K562 (cell line): ENCODE data around the gene UBA52. TPM values are rescaled to one million over a fixed set of nuclear protein-coding genes. Genes with fewer than 3 reads are reported as not detected.

ENCODE experiments used
- FIP1L1 ChIP-seq: fragments of 200-400 bp; formaldehyde crosslinking; IDR thresholded peaks from 2 replicates; pipeline ENCODE4 v1.6.1; 2018; ENCODE audit warnings: mild to moderate bottlenecking, low read depth, low read length; ENCODE audit not compliant: poor library complexity, severe bottlenecking
- FOXJ2 ChIP-seq: fragments of 200-800 bp; sonication (Bioruptor generic); IDR thresholded peaks from 2 replicates; pipeline ENCODE4 v1.6.1; 2016; ENCODE audit warnings: missing genetic modification characterization, missing compliant biosample characterization
- GABPB1 ChIP-seq: sonication (generic); formaldehyde crosslinking; IDR thresholded peaks from 2 replicates; pipeline ENCODE4 v1.8.0; 2022; ENCODE audit warnings: mild to moderate bottlenecking, missing genetic modification reagents
- GABPB2 ChIP-seq: fragments of 250-450 bp; sonication (Bioruptor Pico); conservative IDR thresholded peaks from 2 replicates; pipeline ENCODE4 v1.5.1; 2021; ENCODE audit warnings: mild to moderate bottlenecking
- HDAC6 ChIP-seq: IDR thresholded peaks from 2 replicates; pipeline ENCODE4 v1.6.1; 2012; ENCODE audit warnings: low read depth, mild to moderate bottlenecking, control low read depth, inconsistent platforms, low read length, moderate library complexity
- JUND ChIP-seq, 2 experiments: IDR thresholded peaks; 2 replicates in 1 of 2; 3 replicates in 1 of 2; pipeline ENCODE4 v1.6.1; 2011; ENCODE audit warnings: borderline replicate concordance in 2 of 2, low read depth in 2 of 2, low read length in 2 of 2, improper control_type of control experiment in 1 of 2, missing biosample characterization in 1 of 2, missing genetic modification characterization in 1 of 2, missing genetic modification reagents in 1 of 2
- KDM2B ChIP-seq: fragments of 250-450 bp; sonication (Bioruptor Pico); IDR thresholded peaks from 2 replicates; pipeline ENCODE4 v1.8.0; 2021; ENCODE audit warnings: mild to moderate bottlenecking, moderate library complexity
- L3MBTL2 ChIP-seq: fragments of 450-650 bp; IDR thresholded peaks from 2 replicates; pipeline ENCODE4 v1.6.1; 2016; ENCODE audit warnings: mild to moderate bottlenecking, moderate library complexity
- MCM7 ChIP-seq, 2 experiments: fragments of 450-650 bp; IDR thresholded peaks; 2 replicates each; pipeline ENCODE4 v1.6.1; 2016 to 2018
- MEF2D ChIP-seq: conservative IDR thresholded peaks from 2 replicates; pipeline ENCODE4 v1.6.1; 2016; ENCODE audit warnings: low read depth, missing genetic modification characterization, missing compliant biosample characterization
- RUNX1 ChIP-seq: sonication (generic); IDR thresholded peaks from 2 replicates; pipeline ENCODE4 v1.6.1; 2016; ENCODE audit warnings: antibody characterized with exemption, low read depth
- SPI1 ChIP-seq: IDR thresholded peaks from 2 replicates; pipeline ENCODE4 v1.6.1; 2011; ENCODE audit warnings: low read depth, low read length, control low read depth, borderline replicate concordance
- SREBF2 ChIP-seq: sonication (generic); formaldehyde crosslinking; IDR thresholded peaks from 2 replicates; pipeline ENCODE4 v1.4.0; 2020; ENCODE audit warnings: mild to moderate bottlenecking, missing genetic modification reagents
- TARDBP ChIP-seq: fragments of 450-650 bp; IDR thresholded peaks from 2 replicates; pipeline ENCODE4 v1.6.1; 2016
- U2AF2 ChIP-seq: fragments of 200-400 bp; formaldehyde crosslinking; optimal IDR thresholded peaks from 2 replicates; pipeline ENCODE3; 2017; ENCODE audit warnings: low read depth, mild to moderate bottlenecking, low read length
- YBX1 ChIP-seq: fragments of 450-650 bp; IDR thresholded peaks from 2 replicates; pipeline ENCODE4 v1.7.1; 2016; ENCODE audit warnings: mild to moderate bottlenecking
- ZEB2 ChIP-seq: fragments of 450-650 bp; IDR thresholded peaks from 2 replicates; pipeline ENCODE4 v1.6.1; 2016
- ZFP36 ChIP-seq: fragments of 150-350 bp; IDR thresholded peaks from 2 replicates; pipeline ENCODE4 v1.6.1; 2018; ENCODE audit warnings: low read length, low read depth; ENCODE audit not compliant: partially characterized antibody
- ZNF174 ChIP-seq: fragments of 250-450 bp; sonication (Bioruptor Pico); IDR thresholded peaks from 2 replicates; pipeline ENCODE4 v1.4.0; 2020; ENCODE audit warnings: mild to moderate bottlenecking
- ZNF282 ChIP-seq: sonication (generic); formaldehyde crosslinking; IDR thresholded peaks from 2 replicates; pipeline ENCODE4 v1.8.1; 2023; ENCODE audit warnings: missing genetic modification reagents
- ZNF354B ChIP-seq: fragments of 250-450 bp; sonication (Bioruptor Pico); IDR thresholded peaks from 2 replicates; pipeline ENCODE4 v1.4.0; 2020
- ZNF785 ChIP-seq: fragments of 250-450 bp; sonication (Bioruptor Pico); IDR thresholded peaks from 2 replicates; pipeline ENCODE4 v1.4.0; 2020; ENCODE audit warnings: mild to moderate bottlenecking
- polyA plus RNA-seq, 8 experiments: library from polyadenylated mRNA; depleted of rRNA in 4 of 8; stranded (reverse) in 5 of 8; unstranded in 3 of 8; fragments of >200 nt; fragmentation: Nextera tagmentation in 2 of 8; fragmentation: Illumina TruSeq in 1 of 8; extraction: Ambion mirVana in 2 of 8; extraction: Trizol in 1 of 8; gene quantifications; 2 replicates each; pipeline versions ENCODE4 v1.2.1 to v1.2.3, GENCODE V29; 2011 to 2014; ENCODE audit warnings: inconsistent platforms in 1 of 8, missing spikeins in 1 of 8
- total RNA-seq, 7 experiments: library from RNA; depleted of rRNA in 6 of 7; stranded (reverse); fragments of >200 nt in 6 of 7; fragmentation: Illumina TruSeq in 2 of 7; extraction: Trizol in 2 of 7; gene quantifications; 2 replicates each; pipeline versions ENCODE4 v1.2.1 to v1.2.3, GENCODE V29; 2011 to 2021; ENCODE audit warnings: low replicate concordance in 1 of 7
- TF ChIP-seq, protein P1 (sequence below): fragments of 450-650 bp; formaldehyde crosslinking; IDR thresholded peaks from 2 replicates; pipeline ENCODE4 v1.4.0; 2022; ENCODE audit warnings: missing genetic modification characterization
- TF ChIP-seq, protein P2 (sequence below): sonication (generic); formaldehyde crosslinking; IDR thresholded peaks from 2 replicates; pipeline ENCODE4 v1.9.0; 2022; ENCODE audit warnings: mild to moderate bottlenecking, missing genetic modification reagents
- TF ChIP-seq, protein P3 (sequence below): sonication (generic); formaldehyde crosslinking; IDR thresholded peaks from 2 replicates; pipeline ENCODE4 v1.4.0; 2020; ENCODE audit warnings: mild to moderate bottlenecking, missing genetic modification reagents
- TF ChIP-seq, protein P4 (sequence below): fragments of 250-450 bp; sonication (Bioruptor Pico); IDR thresholded peaks from 2 replicates; pipeline ENCODE4 v1.8.0; 2021; ENCODE audit warnings: borderline replicate concordance, mild to moderate bottlenecking, moderate library complexity; ENCODE audit not compliant: poor library complexity, severe bottlenecking

The UBA52 gene
- total and polyA plus RNA-seq, 9 of the 15 experiments (the other 6 are each of a cell fraction or from before 2014, with no cell fraction given): 1,110 to 2,751 (median 1,733) TPM

DNA sequence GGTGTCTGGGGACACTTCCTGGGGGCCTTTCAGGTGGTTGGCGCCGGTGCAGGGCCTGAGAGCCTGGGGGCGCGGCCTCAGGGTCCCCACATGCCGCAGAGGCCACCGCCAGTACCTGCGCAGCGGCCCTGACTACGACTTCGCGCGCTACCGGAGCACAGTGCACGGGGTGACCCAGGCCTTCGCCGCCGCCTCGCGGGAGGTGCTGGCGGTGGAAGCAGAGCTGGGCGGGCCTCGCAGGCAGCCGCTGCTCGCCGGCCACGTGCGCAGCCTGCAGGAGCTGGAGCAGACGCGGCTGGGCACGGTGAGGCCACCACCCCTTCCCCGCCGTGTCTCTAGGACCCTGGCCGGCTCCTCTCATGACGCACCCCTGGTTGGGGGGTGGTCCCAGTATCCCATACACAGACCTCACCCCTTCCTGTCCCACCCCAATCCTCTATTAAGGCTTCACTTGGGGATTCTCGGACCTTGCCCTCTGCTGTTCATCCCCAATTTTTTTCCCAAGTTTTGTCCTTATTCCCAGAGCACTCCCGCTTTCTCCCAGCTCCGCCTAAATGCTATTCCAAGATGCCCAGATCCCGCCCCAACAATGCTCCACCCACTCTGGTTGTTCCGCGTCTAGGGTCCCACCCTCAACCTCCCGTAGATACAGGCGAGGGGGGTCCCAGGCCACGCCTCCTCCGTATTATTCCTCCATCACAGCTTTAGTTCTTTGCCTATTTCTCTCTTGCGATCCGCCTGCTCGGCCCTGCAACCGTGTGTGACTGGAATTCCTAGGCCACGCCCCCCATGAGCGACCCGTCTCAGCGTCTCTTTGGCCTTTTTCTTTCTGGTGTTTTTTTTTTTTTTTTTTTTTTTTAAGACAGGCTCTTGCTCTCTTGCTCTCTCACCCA is 18.0 kb downstream of the UBA52 start (continued):
- TF ChIP-seq, protein P1, sequence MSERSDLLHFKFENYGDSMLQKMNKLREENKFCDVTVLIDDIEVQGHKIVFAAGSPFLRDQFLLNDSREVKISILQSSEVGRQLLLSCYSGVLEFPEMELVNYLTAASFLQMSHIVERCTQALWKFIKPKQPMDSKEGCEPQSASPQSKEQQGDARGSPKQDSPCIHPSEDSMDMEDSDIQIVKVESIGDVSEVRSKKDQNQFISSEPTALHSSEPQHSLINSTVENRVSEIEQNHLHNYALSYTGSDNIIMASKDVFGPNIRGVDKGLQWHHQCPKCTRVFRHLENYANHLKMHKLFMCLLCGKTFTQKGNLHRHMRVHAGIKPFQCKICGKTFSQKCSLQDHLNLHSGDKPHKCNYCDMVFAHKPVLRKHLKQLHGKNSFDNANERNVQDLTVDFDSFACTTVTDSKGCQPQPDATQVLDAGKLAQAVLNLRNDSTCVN (CRISPR knock-in tag): no peak
- TF ChIP-seq GABPB1 (CRISPR knock-in tag) (peak; percentile 72; the same call in 1 of the 2 replicates), ZEB2 (no peak), ZNF282 (CRISPR knock-in tag) (peak; percentile 77), SREBF2 (CRISPR knock-in tag) (no peak), RUNX1 (no peak), MEF2D (tag) (no peak), MCM7 (IDR thresholded peaks at IDR 0.05) (no peak), YBX1 (no peak), TARDBP (no peak), FIP1L1 (no peak), GABPB2 (no peak), FOXJ2 (no peak), JUND (IDR thresholded peaks at IDR 0.05; ENCODE audit: borderline replicate concordance, low read depth, low read length) (no peak), JUND (tag; IDR thresholded peaks at IDR 0.05; ENCODE audit: borderline replicate concordance, low read depth, low read length) (no peak), ZNF174 (no peak), ZNF354B (CRISPR knock-in tag) (no peak), ZFP36 (peak; percentile 18), L3MBTL2 (peak; percentile 100), KDM2B (CRISPR knock-in tag) (peak; percentile 38; the same call in 1 of the 2 replicates), U2AF2 (no peak), ZNF785 (no peak), HDAC6 (no peak), SPI1 (no peak)
- TF ChIP-seq, protein P2, sequence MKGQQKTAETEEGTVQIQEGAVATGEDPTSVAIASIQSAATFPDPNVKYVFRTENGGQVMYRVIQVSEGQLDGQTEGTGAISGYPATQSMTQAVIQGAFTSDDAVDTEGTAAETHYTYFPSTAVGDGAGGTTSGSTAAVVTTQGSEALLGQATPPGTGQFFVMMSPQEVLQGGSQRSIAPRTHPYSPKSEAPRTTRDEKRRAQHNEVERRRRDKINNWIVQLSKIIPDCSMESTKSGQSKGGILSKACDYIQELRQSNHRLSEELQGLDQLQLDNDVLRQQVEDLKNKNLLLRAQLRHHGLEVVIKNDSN (CRISPR knock-in tag): peak; percentile 89
- TF ChIP-seq, protein P3, sequence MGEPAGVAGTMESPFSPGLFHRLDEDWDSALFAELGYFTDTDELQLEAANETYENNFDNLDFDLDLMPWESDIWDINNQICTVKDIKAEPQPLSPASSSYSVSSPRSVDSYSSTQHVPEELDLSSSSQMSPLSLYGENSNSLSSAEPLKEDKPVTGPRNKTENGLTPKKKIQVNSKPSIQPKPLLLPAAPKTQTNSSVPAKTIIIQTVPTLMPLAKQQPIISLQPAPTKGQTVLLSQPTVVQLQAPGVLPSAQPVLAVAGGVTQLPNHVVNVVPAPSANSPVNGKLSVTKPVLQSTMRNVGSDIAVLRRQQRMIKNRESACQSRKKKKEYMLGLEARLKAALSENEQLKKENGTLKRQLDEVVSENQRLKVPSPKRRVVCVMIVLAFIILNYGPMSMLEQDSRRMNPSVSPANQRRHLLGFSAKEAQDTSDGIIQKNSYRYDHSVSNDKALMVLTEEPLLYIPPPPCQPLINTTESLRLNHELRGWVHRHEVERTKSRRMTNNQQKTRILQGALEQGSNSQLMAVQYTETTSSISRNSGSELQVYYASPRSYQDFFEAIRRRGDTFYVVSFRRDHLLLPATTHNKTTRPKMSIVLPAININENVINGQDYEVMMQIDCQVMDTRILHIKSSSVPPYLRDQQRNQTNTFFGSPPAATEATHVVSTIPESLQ: peak; percentile 90; the same call in 1 of the 2 replicates
- TF ChIP-seq, protein P4, sequence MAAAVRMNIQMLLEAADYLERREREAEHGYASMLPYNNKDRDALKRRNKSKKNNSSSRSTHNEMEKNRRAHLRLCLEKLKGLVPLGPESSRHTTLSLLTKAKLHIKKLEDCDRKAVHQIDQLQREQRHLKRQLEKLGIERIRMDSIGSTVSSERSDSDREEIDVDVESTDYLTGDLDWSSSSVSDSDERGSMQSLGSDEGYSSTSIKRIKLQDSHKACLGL: peak; percentile 73
